ENCODE measurements around the gene PPA2.

- no peak for TF ChIP-seq CTCF (IDR thresholded peaks at IDR 0.05; ENCODE audit: poor library complexity, severe bottlenecking)
- no peak for TF ChIP-seq EP300 (conservative IDR thresholded peaks at IDR 0.05; ENCODE audit: poor library complexity, severe bottlenecking)
- TF ChIP-seq EZH2 (IDR thresholded peaks at IDR 0.05; ENCODE audit: borderline replicate concordance, insufficient read depth, low read length, poor library complexity, severe bottlenecking), result no peak
Observed at GRCh38 chr4:105357258-105357980, 116.4 kb downstream of the PPA2 start.

Data from neural cell (in vitro differentiated cells).